Esophagus muscularis mucosa (tissue), 4 donors: ENCODE data around the gene ZNF76.

Source experiments
- EP300 ChIP-seq: sonication (generic); formaldehyde crosslinking; IDR thresholded peaks from one replicate; pipeline ENCODE4 v1.6.1; 2017; ENCODE audit warnings: antibody characterized with exemption
- POLR2A ChIP-seq: fragments of 450-650 bp; IDR thresholded peaks from one replicate; pipeline ENCODE4 v1.6.1; 2017; ENCODE audit warnings: antibody characterized with exemption, moderate library complexity, mild to moderate bottlenecking, low read depth
- POLR2AphosphoS5 ChIP-seq, 2 donors: sonication (generic); formaldehyde crosslinking; IDR thresholded peaks; one replicate each; pipeline ENCODE4 v1.6.1; 2017; ENCODE audit warnings: antibody characterized with exemption in 2 of 2
- TF ChIP-seq, protein P1 (sequence below), 3 experiments: fragments of 200-600 bp in 2 of 3; fragments of 450-650 bp in 1 of 3; sonication (generic) in 2 of 3; IDR thresholded peaks; one replicate each; pipeline ENCODE4 v1.5.1; 2017 to 2019; ENCODE audit warnings: antibody characterized with exemption in 3 of 3, mild to moderate bottlenecking in 2 of 3, moderate library complexity in 1 of 3

DNA sequence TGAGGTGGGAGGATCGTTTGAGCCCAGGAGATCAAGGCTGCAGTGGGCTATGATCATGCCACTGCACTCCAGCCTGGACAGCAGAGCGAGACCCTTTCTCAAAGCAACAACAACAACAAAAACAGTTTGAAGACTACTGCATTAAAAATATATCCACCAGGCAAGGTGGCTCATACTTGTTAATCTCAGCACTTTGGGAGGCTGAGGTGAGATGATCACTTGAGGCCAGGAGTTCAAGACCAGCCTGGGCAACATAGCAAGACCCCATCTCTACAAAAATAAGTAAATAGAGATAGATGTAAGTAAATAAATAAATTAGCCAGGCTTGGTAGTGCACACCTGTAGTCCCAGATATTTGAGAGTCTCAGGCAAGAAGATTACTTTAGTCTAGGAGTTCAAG, 12.5 kb downstream of the ZNF76 start:
- TF ChIP-seq, protein P1, sequence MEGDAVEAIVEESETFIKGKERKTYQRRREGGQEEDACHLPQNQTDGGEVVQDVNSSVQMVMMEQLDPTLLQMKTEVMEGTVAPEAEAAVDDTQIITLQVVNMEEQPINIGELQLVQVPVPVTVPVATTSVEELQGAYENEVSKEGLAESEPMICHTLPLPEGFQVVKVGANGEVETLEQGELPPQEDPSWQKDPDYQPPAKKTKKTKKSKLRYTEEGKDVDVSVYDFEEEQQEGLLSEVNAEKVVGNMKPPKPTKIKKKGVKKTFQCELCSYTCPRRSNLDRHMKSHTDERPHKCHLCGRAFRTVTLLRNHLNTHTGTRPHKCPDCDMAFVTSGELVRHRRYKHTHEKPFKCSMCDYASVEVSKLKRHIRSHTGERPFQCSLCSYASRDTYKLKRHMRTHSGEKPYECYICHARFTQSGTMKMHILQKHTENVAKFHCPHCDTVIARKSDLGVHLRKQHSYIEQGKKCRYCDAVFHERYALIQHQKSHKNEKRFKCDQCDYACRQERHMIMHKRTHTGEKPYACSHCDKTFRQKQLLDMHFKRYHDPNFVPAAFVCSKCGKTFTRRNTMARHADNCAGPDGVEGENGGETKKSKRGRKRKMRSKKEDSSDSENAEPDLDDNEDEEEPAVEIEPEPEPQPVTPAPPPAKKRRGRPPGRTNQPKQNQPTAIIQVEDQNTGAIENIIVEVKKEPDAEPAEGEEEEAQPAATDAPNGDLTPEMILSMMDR (IDR thresholded peaks at IDR 0.05) = no peak
- TF ChIP-seq POLR2AphosphoS5 (IDR thresholded peaks at IDR 0.05) (no peak), POLR2A (no peak), EP300 (no peak)
